ENCODE data around the gene PODXL2. TPM values are rescaled to one million over a fixed set of nuclear protein-coding genes. Genes with fewer than 3 reads are reported as not detected.

PODXL2 gene
- total RNA-seq, 1 experiment from 2014 or later = 5.7 TPM

GRCh38 chr3:127665586-127665985 is 36.6 kb downstream of the PODXL2 start:
- no peak for TF ChIP-seq EGR1 (IDR thresholded peaks at IDR 0.05; ENCODE audit: low read depth)
- no peak for TF ChIP-seq CBX3 (IDR thresholded peaks at IDR 0.05; ENCODE audit: low read depth)
- no peak for TF ChIP-seq JUND (IDR thresholded peaks at IDR 0.05)
- no peak for TF ChIP-seq SIN3A (IDR thresholded peaks at IDR 0.05; ENCODE audit: low read depth)
- no peak for TF ChIP-seq REST (IDR thresholded peaks at IDR 0.05; ENCODE audit: low read depth)
- no peak for TF ChIP-seq EZH2 (IDR thresholded peaks at IDR 0.05)
- TF ChIP-seq ELF1 (IDR thresholded peaks at IDR 0.05; ENCODE audit: borderline replicate concordance, low read depth) = no peak
- no peak for TF ChIP-seq ZNF274 (IDR thresholded peaks at IDR 0.05; ENCODE audit: low read depth, low read length)
- no peak for TF ChIP-seq TCF7L2 (IDR thresholded peaks at IDR 0.05; ENCODE audit: borderline replicate concordance, extremely low read depth, insufficient read depth, insufficient read length)
- no peak for TF ChIP-seq POLR2A (IDR thresholded peaks at IDR 0.05; ENCODE audit: borderline replicate concordance, extremely low read depth, insufficient read depth, insufficient read length)
- no peak for TF ChIP-seq ZBTB33 (IDR thresholded peaks at IDR 0.05; ENCODE audit: extremely low read depth, insufficient replicate concordance, low read length)
- TF ChIP-seq SRF (IDR thresholded peaks at IDR 0.05; ENCODE audit: low read depth) = no peak
- Histone ChIP-seq H3K27me3 (ENCODE audit: insufficient read depth, low read length) (no peaks in the 10 kb centered on the region), H3K4me1 (ENCODE audit: control insufficient read depth in 1 of 2, insufficient read depth in 2 of 2, low read length in 2 of 2) (no peaks in the 10 kb centered on the region), H3K9me2 (ENCODE audit: insufficient read depth) (no peaks in the 10 kb centered on the region), H3K36me3 (ENCODE audit: control insufficient read depth in 1 of 2, insufficient read depth in 2 of 2, low read length in 2 of 2) (no peaks in the 10 kb centered on the region), H3K4me3 (replicated peaks in 1 of 2; ENCODE audit: low read depth in 1 of 2, low read length in 2 of 2) (no peak overlapping the region), H3K79me2 (ENCODE audit: insufficient read depth, low read length) (no peaks in the 10 kb centered on the region), H2AFZ (ENCODE audit: low read depth, low read length, poor library complexity, severe bottlenecking) (no peak overlapping the region), H3K9me3 (ENCODE audit: control insufficient read depth in 1 of 2, insufficient read depth in 1 of 2, low read depth in 1 of 2, low read length in 2 of 2) (no peaks in the 10 kb centered on the region), H3K4me2 (ENCODE audit: low read length) (no peak overlapping the region), H3K27ac (ENCODE audit: low read depth, low read length) (no peak overlapping the region), H4K20me1 (ENCODE audit: insufficient read depth) (no peaks in the 10 kb centered on the region), H3K9ac (ENCODE audit: low read length) (no peak overlapping the region)
- RAD21 ChIA-PET (ENCODE audit: low non-redundant PET in 1 of 2, low total read pairs in 2 of 2, uncharacterized antibody in 2 of 2, unreplicated experiment in 2 of 2) = no interaction called here
- no peak for DNase-seq (ENCODE audit: low read depth, low spot score)
- POLR2A ChIA-PET = no interaction called here
- intact Hi-C loops (cut with micrococcal nuclease) = no loop called here
- CTCF ChIA-PET = no interaction called here
- no TSS peak for BruUV-seq (replicated peaks)
- no peak for ATAC-seq
